GM19467 (cell line): Measurements from ENCODE around the gene FIBP.

Experiments
- ATAC-seq: cut with Tn5 transposase; IDR thresholded peaks from one replicate; pipeline ENCODE4 v1.9.1; 2021; ENCODE audit warnings: mild to moderate bottlenecking, moderate library complexity; ENCODE audit not compliant: unreplicated experiment

Gene FIBP

DNA sequence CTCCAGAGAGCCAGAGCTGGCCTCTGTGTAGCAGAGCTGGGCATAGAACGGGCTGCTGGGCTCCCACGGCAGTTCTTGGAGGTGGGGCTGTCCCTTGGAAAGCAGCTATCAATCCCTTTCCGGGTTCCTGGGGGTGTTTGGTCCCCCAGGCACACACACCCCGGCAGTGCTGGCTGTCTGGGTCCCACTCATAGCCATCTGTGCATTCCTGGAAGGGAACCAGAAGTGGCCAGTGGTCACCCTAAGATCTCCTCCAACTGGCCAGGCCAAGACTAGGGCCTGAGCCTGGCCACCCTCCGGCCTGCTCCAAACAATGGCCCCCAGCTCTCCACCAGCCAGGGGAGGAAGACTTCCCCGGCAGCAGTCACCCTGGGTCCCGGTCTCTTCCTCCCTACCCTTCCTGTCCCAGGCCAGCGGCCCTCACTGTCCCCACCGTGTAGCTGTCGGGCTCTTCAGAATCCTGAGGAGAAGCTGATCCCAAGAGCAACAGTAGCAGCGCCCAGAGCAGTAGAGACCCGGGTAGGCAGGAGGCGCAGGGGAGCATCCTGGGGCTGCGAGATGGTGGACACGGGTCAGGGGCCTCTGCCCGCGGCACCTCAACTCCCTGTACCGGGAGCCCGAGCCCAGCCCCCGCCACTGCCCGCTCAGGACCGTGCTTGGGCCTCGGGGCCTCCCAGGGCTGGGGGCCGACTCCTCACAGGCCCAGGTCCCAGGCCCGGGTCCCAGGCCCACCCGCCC is 16.3 kb downstream of the FIBP start:
- no peak for ATAC-seq

DNA sequence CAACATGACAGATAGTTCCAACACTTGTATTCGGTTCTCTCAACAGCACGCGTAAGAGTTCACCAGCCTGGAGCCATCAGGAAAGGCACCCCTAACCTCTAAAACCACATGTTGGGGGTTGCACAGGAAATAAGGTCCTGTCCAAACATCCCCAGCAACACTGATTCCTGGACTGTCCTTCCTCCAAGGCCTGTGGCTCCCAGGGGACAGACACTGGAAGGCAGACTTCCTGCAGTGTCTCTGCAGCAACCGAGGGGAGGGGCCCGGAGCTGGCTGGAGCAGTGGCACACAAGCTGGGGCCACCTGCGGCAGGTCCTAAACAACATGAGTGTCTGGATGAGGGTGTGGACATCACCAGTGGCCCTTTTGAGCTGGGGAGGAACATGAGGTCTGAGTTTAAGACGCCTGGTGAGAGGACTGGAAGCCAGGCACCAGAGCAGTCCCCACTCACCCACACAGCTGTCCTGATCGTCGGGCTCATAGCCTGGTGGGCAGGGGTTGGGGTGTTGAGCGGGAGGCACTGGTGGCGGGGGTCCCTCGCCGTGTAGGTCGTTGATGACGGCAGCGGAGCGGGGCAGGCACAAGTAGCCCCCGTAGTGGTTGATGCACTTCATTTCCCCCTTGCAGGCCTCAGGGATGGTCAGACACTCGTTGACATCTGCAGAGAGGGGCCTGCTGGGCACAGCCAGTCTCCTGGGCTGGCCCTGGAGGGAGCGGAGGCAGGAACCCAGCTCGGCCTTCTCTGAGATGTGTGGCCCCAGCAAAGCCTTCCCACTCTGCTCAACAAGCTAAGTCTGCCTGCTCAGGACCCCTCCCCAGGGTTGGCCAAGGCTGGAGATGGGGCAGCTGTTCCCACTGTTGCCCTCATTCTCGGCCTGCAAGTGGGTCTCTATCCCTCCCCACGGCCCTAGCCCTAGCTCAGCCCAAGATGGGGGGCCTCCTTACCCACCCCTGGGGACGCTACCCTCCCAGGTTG is 17.3 kb downstream of the FIBP start:
- no peak for ATAC-seq

DNA sequence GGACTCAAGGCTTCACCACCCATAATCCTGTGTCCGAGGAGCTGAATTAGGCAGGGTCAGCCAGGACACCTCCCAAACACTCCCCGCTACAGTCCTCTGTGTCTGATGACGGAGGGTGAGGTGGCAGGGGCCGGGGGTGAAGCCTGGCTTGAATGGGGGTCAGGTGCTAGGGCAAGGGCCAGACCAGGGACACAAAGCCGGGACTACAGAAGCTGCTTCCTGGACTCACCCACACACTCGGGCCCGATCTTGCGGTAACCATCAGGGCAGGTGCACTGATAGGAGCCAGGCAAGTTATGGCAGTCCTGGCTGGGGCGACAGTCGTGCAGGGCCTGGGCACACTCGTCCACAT is 18.0 kb downstream of the FIBP start:
- no peak for ATAC-seq

DNA sequence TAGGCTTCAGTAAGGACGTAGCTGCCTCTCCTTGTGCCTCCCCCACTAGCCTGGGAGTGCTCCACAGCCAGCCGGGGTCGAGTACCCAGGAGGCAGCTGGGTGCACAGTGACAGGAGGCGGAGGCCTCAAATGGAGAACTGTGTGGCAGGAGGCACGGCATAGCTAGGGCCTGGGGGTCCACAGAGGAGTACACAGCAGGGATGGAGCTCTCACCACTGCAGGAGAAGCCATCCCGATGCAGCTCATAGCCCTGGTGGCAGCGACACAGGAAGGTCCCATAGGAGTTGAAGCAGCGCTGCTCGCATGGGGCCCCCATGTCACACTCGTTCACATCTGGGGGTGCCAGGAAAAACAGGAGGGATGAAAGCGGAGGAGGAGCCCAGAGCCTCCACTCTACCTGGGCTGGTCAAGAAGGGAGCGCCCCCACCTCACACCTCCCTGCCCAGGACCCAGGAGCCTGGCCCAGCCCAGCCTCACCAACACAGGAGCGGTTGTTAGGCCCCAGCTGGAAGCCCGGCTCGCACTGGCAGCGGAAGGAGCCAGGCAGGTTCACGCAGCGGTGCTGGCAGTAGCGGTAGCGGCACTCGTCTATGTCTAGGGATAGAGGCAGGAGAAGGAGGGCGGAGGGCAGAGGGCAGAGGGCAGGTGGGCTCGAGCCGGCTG is 18.5 kb downstream of the FIBP start:
- ATAC-seq = no peak

DNA sequence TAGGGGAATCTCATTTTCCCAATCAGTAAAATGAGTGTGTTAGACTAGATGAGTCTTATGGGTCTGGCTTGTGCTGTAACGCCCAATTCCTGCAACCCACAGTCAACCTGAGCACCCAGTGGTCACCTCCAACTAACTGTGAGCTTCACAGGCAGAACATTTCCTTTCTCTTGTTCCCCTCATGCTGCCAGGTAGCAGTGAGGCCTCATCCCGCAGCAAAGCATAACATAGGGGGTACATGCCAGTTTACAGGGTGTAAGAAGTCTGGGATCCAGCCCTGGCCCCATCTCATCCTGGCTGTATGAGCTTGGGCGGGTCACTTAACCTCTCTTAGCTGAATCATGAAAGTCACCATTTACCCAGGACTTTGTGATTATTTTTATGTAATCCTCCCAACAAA is 19.4 kb downstream of the FIBP start:
- ATAC-seq = no peak

DNA sequence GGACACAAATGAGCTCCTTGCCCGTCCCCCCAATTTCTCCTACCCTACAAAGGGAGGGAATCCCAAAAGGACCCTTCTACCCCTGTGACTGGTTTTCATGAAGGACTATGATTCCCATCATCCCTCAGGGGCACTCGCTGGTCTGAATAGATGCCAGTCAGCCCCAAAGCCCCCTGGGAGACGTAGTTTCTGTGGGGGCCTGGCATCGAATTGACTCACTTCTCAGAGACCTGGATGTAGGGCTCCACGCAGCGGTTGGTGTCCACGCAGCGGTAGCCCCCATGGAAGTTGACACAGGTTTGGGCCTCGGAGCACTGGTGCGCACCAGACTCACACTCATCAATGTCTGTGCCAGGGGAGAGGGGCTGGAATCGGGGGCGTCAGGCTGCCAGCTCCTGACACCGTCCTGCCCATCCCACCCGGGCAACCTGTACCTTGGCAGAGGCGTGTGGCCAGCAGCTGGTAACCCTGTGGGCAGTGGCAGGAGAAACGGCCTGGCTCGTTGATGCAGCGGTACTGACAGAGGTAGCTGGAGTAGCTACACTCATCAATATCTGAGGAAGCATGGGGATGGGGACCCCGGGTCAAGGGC is 20.1 kb downstream of the FIBP start:
- ATAC-seq = no peak

DNA sequence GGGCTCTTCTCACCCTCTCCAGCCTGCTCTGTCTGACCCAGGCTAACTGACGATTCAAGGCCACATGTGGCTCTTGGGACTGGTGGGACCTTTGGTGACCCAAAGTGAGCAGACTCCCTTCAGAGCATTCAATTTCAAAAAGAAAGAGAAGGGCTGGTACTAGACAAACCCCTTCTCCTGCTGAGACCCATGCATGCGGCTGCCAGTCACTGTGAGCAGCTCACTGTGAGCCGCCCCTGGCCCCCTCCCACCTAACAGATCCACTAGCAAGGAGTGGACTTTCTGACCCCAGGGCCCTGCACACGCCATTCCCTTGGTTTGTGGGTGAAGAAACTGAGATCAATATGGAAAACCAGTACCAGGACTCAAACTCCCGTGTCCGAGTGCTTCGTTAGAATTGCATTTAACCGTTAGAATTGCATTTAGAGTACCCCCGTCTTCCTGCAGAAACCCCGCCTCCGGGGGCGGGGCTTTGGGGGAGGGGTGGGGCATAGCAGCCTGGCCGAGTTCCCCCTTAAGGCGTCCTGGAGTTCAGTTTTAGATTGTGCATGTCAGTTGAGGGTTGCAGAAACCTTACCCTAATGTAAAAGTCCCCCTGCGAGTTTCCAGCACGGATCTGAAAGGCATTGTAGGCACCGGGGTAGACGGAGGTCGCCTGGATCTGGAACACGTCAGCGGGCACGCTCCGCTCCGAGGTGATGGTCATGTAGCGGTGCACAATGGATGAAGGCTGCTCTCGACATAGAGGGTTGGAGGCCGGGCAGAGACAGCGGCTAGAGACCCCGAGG is 20.8 kb downstream of the FIBP start:
- ATAC-seq = no peak

DNA sequence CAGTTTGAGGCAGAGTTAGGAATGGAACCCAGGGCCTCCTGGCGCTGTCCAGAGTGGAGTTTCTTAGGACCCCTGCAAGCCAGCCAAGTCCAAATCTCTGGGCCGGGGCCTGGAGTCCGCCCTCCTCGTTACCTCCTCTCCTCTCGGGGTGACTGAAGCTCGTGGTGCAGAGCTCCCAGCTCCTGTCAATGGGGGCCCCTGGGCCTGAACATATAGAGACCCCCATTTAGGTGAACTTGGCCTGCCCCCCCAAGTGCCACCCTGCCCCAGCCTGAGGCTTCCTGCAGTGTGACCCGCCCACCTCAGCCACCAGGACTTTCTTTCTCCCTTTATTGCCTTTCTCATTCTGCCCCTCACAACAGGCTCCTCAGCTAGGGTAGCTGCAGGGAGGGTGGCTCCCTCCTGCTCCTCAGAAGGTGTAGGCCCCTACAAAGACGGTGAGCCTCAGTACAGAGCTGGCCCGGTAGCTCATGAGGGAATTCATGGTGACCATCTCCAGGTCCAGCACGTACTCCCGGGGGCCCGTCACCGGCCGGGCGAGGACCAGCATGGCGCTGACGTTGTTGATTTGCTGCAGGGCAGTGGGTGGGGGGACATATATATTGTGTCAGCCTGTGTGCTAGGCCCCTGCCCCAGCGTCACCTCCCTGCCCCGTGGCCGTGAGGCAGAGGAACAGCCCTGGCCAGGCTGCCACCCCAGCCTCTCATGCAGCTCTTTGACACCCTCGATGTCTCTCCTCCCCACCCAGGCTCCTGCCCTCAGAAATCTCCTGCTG is 21.6 kb downstream of the FIBP start:
- ATAC-seq = no peak

DNA sequence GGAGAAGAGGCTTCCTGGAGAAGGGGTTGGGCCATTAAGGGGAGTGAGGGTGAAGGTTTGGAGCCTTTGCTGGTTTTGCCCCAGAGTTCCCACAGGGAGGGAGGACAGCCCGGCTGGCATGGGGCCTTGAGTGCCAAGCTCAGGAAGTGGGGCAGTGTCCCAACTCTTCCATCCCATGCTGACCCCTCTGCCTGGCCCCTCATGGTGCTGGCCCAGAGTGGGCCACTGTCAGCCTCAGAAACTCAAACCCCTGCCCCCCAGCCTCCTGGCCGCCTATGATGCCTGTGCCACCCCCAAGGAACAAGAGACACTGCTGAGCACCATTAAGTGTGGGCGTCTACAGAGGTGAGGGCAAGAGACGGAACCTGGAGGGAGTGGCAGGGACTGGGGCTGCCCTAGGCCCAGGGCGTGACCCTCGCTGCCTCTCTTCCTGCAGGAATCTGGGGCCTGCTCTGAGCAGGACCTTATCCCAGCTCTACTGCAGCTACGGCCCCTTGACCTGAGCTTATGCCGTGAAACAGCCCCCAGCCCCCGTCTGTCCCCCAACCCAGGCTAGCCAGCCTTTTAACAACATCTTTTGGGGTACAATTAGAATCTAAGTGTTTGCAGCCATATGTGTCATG is 22.6 kb downstream of the FIBP start:
- no peak for ATAC-seq

DNA sequence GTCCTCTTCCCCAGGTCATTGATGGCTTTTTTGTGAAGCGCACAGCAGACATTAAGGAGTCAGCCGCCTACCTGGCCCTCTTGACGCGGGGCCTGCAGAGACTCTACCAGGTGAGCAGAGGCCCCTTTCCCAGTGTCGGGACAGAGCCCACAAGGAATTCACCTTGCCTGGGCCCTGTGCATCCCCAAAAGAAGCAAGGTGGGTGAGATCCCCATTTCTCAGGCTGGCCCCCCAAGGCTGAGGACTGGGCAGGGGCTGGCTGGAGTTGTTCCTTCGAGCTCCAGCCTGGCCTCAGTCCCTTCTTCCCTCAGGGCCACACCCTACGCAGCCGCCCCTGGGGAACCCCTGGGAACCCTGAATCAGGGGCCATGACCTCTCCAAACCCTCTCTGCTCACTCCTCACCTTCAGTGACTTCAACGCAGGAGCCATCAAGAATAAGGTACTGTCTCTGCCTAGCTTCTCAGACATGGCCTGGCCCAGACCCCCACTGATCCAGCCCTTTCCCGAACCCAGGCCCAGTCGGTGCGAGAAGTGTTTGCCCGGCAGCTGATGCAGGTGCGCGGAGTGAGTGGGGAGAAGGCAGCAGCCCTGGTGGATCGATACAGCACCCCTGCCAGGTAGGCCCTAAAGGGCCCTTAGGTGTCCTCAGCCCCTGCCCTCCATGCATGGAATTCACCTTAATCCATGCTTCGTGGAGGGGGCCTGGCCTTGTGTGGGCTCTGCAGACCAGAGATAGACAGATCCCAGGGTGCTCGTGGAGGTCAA is 23.4 kb downstream of the FIBP start:
- no peak for ATAC-seq

DNA sequence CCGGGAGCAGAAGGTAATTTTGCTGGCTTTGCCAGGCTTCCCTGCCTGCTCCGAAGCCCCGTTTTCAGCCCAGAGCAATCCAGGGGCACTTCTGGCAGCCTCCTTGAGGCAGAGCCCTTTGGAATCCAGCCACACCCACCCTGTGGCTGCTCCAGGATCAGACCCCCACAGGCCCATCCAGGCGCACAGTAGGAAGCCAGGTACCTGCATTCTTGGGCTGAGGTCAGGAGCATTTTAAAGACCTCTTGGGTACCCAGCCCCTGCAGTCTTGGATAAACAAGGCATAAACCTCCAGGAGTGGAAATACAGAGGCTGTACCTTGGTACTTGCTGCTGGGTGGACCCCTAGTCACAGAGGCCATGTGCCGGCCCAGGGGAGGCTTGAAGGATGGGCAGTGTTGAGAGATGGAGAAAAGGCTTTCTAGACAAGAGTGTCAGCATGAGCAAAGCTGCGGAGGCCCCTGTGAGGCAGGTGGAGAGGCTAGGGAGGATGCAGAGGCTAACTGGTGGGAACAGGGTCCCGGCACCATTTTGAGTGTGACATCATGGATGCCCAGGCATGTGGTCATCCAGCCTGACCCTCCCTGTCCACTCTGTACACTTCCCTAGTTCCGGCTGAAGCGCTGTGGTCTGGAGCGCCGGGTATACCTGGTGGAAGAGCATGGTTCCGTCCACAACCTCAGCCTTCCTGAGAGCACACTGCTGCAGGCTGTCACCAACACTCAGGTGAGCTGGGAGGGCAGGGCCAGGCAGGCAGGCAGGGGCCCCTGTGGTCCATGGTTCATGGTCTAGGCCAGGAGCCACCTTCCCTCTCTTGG is 24.2 kb downstream of the FIBP start:
- no peak for ATAC-seq

DNA sequence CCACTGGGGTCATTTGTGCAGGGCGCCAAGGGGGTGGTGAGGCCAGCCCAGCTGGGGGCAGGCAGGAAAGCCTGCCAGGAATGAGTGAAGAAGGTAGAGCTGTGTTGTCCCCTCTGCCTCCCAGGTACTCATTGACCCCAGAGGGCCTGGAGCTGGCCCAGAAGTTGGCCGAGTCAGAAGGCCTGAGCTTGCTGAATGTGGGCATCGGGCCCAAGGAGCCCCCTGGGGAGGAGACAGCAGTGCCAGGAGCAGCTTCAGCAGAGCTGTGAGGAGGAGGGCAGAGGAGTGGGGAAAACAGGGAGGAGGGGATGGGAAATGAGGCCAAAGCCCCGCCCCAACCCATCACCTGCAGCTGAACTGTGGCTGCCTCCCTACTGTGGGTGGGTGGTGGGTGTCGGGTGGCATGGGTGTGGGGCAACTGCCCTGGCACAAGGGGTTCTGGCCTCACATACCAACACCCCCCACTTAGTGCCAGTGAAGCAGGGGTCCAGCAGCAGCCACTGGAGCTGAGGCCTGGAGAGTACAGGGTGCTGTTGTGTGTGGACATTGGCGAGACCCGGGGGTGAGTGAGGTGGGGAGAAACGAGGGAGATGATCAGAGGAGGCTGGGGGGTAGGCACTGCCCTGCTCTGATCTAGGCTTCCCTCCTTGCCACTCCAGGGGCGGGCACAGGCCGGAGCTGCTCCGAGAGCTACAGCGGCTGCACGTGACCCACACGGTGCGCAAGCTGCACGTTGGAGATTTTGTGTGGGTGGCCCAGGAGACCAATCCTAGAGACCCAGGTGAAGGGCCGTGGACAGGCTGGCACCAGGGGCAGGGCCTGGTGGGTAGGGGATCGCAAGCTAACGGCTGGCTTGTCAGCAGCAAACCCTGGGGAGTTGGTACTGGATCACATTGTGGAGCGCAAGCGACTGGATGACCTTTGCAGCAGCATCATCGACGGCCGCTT is 25.1 kb downstream of the FIBP start:
- ATAC-seq = no peak

DNA sequence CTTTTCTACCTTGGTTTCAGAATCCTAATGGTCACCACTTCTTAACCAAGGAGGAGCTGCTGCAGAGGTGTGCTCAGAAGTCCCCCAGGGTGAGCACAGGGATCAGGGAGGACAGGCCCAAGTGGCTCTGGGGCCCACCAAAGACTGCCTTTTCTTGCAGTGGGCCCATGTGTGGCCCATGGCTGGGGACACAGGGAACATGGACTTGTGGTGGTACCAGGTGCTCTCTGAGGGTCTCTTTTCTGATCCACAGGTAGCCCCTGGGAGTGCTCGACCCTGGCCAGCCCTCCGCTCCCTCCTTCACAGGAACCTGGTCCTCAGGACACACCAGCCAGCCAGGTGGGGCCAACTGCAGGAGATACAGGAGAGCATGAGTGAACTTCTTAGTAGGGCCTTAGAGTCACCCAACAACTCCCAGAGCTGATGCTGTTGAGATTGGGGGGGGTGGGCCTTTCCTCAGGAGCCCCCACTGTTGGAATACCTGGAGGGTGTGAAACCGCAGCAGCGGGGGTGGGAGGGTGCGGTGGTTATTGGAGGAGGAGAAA is 26.0 kb downstream of the FIBP start:
- no peak for ATAC-seq

DNA sequence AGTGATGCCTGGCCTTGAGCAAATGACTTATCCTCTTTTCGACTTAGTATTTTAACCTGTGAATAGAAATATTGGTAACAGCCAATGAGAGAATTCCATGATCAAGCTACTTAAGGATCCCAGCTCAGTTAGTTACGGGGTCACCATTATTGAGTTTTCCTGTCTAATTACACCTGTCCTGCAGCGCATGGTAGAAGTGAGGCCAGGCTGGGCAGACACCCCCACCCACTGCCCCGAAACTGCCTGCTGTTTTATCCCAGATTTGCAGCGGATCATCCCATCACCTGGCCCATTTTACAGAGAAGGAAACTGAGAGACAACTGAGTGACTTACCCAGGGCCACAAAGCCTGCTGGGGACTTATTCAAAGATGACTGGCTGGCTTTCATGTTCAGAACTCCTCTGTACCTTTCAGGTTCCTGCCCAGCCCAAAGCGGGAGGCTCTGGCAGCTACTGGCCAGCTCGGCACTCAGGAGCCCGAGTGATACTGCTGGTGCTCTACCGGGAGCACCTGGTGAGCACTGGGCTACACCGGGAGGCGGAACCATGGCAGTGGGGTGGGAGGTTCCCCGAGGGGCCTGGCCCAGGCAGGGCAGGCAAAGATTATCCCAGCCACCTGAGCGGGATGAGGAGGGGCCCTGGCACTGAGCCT is 26.6 kb downstream of the FIBP start:
- ATAC-seq = no peak

DNA sequence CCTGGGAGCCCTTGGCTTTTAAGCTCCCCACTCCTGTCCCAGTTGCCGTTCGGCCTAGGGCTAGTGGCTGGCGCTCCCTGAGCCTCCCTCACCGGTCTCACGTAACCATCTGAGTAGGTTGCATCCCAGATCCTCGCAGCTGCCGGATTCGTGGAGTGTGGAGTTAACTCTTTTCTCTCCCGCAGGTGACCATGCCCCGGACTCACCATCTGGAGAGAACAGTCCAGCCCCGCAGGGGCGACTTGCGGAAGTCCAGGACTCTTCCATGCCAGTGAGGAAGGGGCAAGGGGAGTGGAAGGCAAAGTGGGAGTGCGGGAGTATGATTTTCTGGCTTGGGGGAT is 27.1 kb downstream of the FIBP start:
- no peak for ATAC-seq
